ENCODE measurements around the gene AP1G1. TPM values are rescaled to one million over a fixed set of nuclear protein-coding genes. Genes with fewer than 3 reads are reported as not detected.

Gene AP1G1
- total RNA-seq, 1 experiment from 2014 or later: 95.6 TPM

DNA sequence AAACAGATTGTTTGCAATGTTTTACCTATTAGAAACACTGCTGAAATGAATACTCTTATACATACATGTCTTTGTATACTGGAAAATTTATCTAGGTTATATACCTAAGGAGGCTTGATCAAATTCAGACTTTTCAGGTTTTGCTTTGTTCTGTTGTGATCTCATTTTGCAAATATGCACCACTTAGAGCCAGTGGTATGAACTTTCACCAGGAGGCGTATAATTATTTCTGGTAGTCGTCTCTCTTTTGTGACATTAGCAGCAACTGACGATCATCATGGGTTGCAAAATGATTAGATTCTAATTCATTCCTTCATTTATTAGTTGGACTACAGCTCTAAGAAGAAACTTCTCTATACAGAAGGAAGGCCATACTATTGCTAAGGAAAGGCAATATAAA, 26.9 kb downstream of the AP1G1 start:
- H3K9me3 ChIP-seq (ENCODE audit: low read depth, low read length, poor library complexity, severe bottlenecking): no peaks in the 10 kb centered on the region
- ChIA-PET CTCF (no interaction called here), POLR2A (ENCODE audit: low non-redundant PET) (no interaction called here)
- peaks cover 10% of the 10 kb centered on the region for H3K36me3 ChIP-seq (ENCODE audit: insufficient read depth, low read length, poor library complexity, severe bottlenecking)
- intact Hi-C loops (cut with micrococcal nuclease; ENCODE audit: unreplicated experiment): no loop called here
- H3K27me3 ChIP-seq (replicated peaks; ENCODE audit: insufficient read depth, low read depth, low read length, poor library complexity): no peaks in the 10 kb centered on the region
- DNase-seq (ENCODE audit: low spot score): no peak
- no peaks in the 10 kb centered on the region for H3K4me1 ChIP-seq (ENCODE audit: insufficient read depth, low read length, poor library complexity, severe bottlenecking)
- no TSS peak for BruUV-seq (replicated peaks)
- H3K27ac ChIP-seq (ENCODE audit: low read depth, low read length, poor library complexity, severe bottlenecking): no peak overlapping the region
- no peak for TF ChIP-seq EZH2 (IDR thresholded peaks at IDR 0.05; ENCODE audit: borderline replicate concordance, low read depth, low read length, poor library complexity, severe bottlenecking)
- TF ChIP-seq, protein P1, sequence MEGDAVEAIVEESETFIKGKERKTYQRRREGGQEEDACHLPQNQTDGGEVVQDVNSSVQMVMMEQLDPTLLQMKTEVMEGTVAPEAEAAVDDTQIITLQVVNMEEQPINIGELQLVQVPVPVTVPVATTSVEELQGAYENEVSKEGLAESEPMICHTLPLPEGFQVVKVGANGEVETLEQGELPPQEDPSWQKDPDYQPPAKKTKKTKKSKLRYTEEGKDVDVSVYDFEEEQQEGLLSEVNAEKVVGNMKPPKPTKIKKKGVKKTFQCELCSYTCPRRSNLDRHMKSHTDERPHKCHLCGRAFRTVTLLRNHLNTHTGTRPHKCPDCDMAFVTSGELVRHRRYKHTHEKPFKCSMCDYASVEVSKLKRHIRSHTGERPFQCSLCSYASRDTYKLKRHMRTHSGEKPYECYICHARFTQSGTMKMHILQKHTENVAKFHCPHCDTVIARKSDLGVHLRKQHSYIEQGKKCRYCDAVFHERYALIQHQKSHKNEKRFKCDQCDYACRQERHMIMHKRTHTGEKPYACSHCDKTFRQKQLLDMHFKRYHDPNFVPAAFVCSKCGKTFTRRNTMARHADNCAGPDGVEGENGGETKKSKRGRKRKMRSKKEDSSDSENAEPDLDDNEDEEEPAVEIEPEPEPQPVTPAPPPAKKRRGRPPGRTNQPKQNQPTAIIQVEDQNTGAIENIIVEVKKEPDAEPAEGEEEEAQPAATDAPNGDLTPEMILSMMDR (conservative IDR thresholded peaks at IDR 0.05; ENCODE audit: low read depth, low read length): no peak
- H3K4me3 ChIP-seq (ENCODE audit: low read depth, low read length, poor library complexity, severe bottlenecking): no peak overlapping the region

DNA sequence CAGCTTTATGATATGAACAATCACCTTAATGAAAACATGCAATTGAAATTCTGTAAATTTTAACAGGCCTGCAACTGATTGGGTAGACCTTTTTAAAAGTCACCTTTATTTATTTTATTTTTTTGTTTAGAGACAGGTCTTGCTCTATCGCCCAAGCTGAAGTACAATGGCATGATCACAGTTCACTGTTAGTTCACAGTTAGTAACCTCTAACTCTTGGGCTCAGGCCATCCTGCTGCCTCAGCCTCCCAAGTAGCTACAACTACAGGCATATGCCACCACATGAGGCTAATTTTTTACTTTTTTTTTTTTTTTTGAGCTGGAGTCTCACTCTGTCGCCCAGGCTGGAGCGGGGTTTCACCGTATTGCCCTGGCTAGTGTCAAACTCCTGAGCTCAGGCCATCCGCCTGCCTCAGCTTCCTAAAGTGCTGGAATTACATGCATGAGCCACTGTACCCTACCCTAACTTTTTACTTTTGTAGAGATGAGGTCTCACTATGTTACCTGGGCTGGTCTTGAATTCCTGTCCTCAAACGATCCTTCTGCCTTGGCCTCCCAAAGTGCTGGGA, 28.0 kb downstream of the AP1G1 start:
- H3K4me1 ChIP-seq (ENCODE audit: insufficient read depth, low read length, poor library complexity, severe bottlenecking): no peaks in the 10 kb centered on the region
- DNase-seq (ENCODE audit: low spot score): no peak
- intact Hi-C loops (cut with micrococcal nuclease; ENCODE audit: unreplicated experiment): no loop called here
- no TSS peak for BruUV-seq (replicated peaks)
- H3K4me3 ChIP-seq (ENCODE audit: low read depth, low read length, poor library complexity, severe bottlenecking): no peak overlapping the region
- H3K27me3 ChIP-seq (replicated peaks; ENCODE audit: insufficient read depth, low read depth, low read length, poor library complexity): no peaks in the 10 kb centered on the region
- H3K27ac ChIP-seq (ENCODE audit: low read depth, low read length, poor library complexity, severe bottlenecking): no peak overlapping the region
- no peaks in the 10 kb centered on the region for H3K9me3 ChIP-seq (ENCODE audit: low read depth, low read length, poor library complexity, severe bottlenecking)
- ChIA-PET POLR2A (ENCODE audit: low non-redundant PET) (no interaction called here), CTCF (interaction anchor here (0.6 to 1.3 kb wide), 2 partner anchors 101 to 181 kb away, joined by 3 read pairs; no protein-coding TSS in a partner anchor)
- no peak for TF ChIP-seq EZH2 (IDR thresholded peaks at IDR 0.05; ENCODE audit: borderline replicate concordance, low read depth, low read length, poor library complexity, severe bottlenecking)
- TF ChIP-seq, protein P1 (conservative IDR thresholded peaks at IDR 0.05; ENCODE audit: low read depth, low read length): no peak
- H3K36me3 ChIP-seq (ENCODE audit: insufficient read depth, low read length, poor library complexity, severe bottlenecking): peaks cover 12% of the 10 kb centered on the region

DNA sequence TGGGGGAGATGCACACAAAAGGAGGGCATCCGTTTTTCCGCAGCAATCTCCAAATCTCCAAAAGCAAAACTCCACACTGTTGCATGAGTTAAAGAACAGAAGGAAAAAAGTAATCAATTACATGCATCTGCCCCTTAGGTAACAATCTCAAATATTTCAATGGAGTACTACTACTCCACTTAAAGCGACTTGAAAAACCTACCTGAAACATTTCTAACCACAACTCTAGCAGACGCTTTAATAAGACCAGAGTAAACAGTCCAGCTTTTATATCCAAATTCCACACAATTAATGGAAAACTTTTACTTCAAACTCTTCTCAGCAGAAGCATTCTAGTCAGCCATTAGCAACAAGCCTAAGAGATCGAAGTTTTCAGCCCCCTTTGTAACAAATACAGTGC, 29.9 kb downstream of the AP1G1 start:
- Histone ChIP-seq H3K4me3 (ENCODE audit: low read depth, low read length, poor library complexity, severe bottlenecking) (no peak overlapping the region), H3K27ac (ENCODE audit: low read depth, low read length, poor library complexity, severe bottlenecking) (no peak overlapping the region), H3K36me3 (ENCODE audit: insufficient read depth, low read length, poor library complexity, severe bottlenecking) (peaks cover 8% of the 10 kb centered on the region), H3K27me3 (replicated peaks; ENCODE audit: insufficient read depth, low read depth, low read length, poor library complexity) (no peaks in the 10 kb centered on the region), H3K9me3 (ENCODE audit: low read depth, low read length, poor library complexity, severe bottlenecking) (no peaks in the 10 kb centered on the region), H3K4me1 (ENCODE audit: insufficient read depth, low read length, poor library complexity, severe bottlenecking) (no peaks in the 10 kb centered on the region)
- TF ChIP-seq, protein P1 (conservative IDR thresholded peaks at IDR 0.05; ENCODE audit: low read depth, low read length): no peak
- no peak for TF ChIP-seq EZH2 (IDR thresholded peaks at IDR 0.05; ENCODE audit: borderline replicate concordance, low read depth, low read length, poor library complexity, severe bottlenecking)
- ChIA-PET CTCF (no interaction called here), POLR2A (ENCODE audit: low non-redundant PET) (no interaction called here)
- DNase-seq (ENCODE audit: low spot score): no peak
- intact Hi-C loops (cut with micrococcal nuclease; ENCODE audit: unreplicated experiment): no loop called here
- no TSS peak for BruUV-seq (replicated peaks)

Data from A673 (cell line).